Stimulated activated naive CD8-positive, alpha-beta T cell treated with anti-CD3 and anti-CD28 coated beads, Interleukin-15, amount 100 ng/mL, for 72 hours (primary cell): ENCODE results near the gene HDDC2.

Experiments used
- ATAC-seq: fragments of 150-1000 bp; cut with Tn5 transposase; 2 replicates; pipeline ENCODE4 v1.10.0; 2021; ENCODE audit warnings: mild to moderate bottlenecking, moderate library complexity
- DNase-seq, 2 donors: peaks; one replicate each; pipeline ENCODE4 v3.0.0; 2021 to 2022
- H3K27ac Mint-ChIP-seq, 2 donors: one replicate each; pipeline ENCODE4 v1.8.0; 2022; ENCODE audit warnings: mild to moderate bottlenecking in 2 of 2, mixed read lengths in 2 of 2, moderate library complexity in 2 of 2
- H3K27me3 Mint-ChIP-seq: one replicate; pipeline ENCODE4 v1.8.0; 2022; ENCODE audit warnings: mixed read lengths
- H3K4me1 Mint-ChIP-seq: one replicate; pipeline ENCODE4 v1.8.0; 2022; ENCODE audit warnings: mild to moderate bottlenecking, mixed read lengths
- H3K4me3 Mint-ChIP-seq, 2 donors: one replicate each; pipeline ENCODE4 v1.8.0; 2022; ENCODE audit warnings: mild to moderate bottlenecking in 2 of 2, mixed read lengths in 2 of 2, moderate library complexity in 1 of 2
- H3K9me3 Mint-ChIP-seq, 2 donors: one replicate each; pipeline ENCODE4 v1.8.0; 2022; ENCODE audit warnings: mixed read lengths in 2 of 2

Gene HDDC2, protein sequence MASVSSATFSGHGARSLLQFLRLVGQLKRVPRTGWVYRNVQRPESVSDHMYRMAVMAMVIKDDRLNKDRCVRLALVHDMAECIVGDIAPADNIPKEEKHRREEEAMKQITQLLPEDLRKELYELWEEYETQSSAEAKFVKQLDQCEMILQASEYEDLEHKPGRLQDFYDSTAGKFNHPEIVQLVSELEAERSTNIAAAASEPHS

DNA sequence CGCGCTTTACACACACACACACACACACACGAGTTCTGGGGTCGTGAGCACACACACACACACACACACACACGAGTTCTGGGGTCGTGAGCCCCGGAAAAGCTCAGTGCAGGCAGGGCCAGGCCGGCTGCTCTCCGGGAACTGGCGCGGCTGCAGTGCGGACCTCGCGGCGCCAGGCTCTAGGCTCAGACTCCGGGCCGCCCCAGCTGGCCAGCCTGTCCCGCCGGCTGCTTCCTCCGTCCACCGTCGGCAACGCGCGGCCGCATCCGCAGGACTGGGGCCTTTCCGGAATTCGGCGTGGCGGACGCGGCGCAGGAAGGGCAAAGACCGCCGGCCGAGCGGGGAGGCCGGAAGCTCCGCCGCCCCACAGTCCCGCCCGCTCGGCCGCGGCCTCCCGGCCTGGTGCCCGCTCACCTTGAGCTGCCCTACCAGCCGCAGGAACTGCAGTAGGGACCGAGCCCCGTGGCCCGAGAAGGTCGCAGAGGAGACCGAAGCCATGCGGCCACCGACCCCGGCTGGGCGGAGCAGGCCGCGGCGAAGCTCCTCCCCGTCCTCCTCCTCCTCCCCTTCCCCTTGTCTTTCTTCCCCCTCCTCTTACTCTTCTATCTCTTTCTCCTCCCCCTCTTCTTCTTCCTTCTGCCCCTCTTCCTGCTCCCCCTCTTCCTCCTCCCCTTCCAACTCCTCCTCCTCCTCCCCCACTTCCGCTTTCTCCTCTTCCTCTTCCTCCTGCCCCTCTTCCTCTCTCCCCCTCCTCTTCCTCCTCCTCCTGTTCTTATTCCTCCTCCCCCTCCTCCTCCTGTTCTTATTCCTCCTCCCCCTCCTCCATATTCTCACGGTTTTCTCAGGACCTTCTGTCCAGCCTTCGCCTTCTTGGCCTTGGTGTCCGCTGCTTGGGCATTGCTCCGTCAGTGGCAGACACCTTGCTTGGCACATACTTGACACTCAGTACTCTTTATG is at the start of gene HDDC2:
TSS of gene HDDC2 (minus strand) at position 533 of the 957 bp plus-strand sequence. CDS start at position 498, 35 bp downstream.
- Mint-ChIP-seq H3K27me3 (no peaks in the 10 kb centered on the region), H3K9me3 (peaks cover 0 to 17% of the 10 kb centered on the region in 2 donors), H3K27ac (peak within 1 kb of the TSS; percentile 96 to 98), H3K4me3 (peak within 1 kb of the TSS; percentile 77 to 89), H3K4me1 (peaks cover 54% of the 10 kb centered on the region)
- peak; percentile 80 for ATAC-seq
- DNase-seq: peak; percentile 51 to 61

DNA sequence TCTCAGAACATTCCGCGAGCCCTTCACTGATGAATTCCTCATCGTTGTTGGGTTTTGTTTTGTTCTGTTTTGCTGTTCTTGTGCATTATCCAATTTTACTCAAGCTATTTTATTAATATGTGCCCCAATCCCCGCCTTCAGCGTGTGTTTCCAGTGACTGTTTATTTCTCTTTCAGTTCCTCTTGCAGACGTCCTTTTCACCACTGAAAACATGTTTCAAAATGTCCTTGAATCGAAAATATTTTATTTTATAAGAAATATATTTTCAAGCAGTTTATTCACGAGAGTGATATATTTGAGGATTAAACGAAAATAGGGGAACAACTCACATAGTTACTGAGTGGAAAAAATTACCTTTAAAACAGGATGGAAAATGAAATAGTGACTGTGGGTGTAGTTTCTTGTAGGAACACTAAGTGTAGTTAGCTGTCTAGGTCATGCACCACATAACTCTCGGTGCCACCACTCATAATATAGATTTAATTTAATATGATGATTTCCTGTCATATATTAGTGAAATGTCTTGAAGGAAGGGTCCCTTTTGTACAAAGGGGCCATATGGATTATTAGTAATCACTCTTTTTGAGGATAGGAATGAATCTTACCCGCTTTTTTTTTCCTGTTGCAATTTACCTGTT is 45.3 kb upstream of the HDDC2 start:
- H3K9me3 Mint-ChIP-seq: no peaks in the 10 kb centered on the region
- H3K4me3 Mint-ChIP-seq: no peak overlapping the region
- ATAC-seq: no peak
- DNase-seq: no peak
- H3K4me1 Mint-ChIP-seq: no peaks in the 10 kb centered on the region
- no peak overlapping the region for H3K27ac Mint-ChIP-seq
- H3K27me3 Mint-ChIP-seq: no peaks in the 10 kb centered on the region

DNA sequence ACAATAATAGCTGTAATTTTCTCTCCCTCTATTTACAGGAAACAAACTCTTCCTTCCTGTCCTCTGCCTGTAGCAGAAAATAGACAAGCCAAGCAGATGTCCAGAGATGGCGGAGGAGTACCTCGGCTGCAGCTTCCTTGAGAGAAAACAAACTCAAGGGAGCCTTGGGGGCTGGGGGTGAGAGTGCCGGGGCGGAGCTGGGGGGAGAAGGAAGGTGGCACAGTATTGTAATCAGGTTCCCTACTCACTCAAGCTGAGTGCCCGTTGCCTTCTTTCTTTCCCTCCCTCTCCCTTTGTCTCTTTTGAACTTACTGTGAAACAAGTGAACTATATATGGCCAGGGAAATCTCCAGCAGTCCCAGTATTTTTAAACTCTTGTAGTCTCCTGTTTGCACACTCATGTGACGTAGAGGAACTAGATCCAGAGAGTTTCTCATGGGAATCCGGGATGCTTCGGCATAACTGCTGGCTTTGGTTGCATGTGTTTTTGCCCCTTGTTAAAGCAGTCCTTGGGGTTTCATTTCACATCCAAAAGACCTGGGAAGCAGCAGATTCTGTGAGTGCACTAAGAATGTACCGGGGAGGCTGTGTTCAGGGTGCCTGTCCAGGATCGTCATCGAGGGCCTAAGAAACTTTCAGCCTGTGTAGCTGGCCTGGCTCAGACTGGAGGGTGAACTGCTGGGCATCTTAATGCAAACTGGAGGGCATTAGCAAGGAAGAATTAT is 44.6 kb upstream of the HDDC2 start:
- no peaks in the 10 kb centered on the region for H3K9me3 Mint-ChIP-seq
- peak; percentile 18 for ATAC-seq
- H3K27ac Mint-ChIP-seq: no peak overlapping the region
- H3K4me3 Mint-ChIP-seq: peak overlapping the region in 1 of 2 donors; percentile 26
- no peak for DNase-seq
- H3K4me1 Mint-ChIP-seq: no peaks in the 10 kb centered on the region
- no peaks in the 10 kb centered on the region for H3K27me3 Mint-ChIP-seq

DNA sequence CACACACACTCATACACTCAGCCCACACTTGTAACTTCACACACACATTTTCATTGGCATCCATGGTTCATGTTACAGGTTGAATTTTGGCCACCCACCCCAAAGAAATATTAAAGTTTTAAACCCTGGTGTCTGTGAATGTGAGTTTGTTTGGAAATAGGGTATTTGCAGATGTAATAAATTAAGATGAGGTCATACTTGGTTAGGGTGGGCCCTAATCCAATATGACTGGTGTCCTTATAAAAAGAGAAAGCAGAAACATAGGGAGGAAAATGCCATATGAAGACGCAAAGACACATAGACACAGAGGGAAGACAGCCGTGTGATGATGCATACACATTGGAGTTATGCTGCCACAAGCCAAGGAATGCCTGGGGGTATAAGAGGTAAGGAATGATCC is 39.7 kb upstream of the HDDC2 start:
- DNase-seq (no peak), ATAC-seq (no peak)
- no peaks in the 10 kb centered on the region for H3K9me3 Mint-ChIP-seq
- no peaks in the 10 kb centered on the region for H3K4me1 Mint-ChIP-seq
- H3K27me3 Mint-ChIP-seq: no peaks in the 10 kb centered on the region
- no peak overlapping the region for H3K4me3 Mint-ChIP-seq
- no peak overlapping the region for H3K27ac Mint-ChIP-seq

DNA sequence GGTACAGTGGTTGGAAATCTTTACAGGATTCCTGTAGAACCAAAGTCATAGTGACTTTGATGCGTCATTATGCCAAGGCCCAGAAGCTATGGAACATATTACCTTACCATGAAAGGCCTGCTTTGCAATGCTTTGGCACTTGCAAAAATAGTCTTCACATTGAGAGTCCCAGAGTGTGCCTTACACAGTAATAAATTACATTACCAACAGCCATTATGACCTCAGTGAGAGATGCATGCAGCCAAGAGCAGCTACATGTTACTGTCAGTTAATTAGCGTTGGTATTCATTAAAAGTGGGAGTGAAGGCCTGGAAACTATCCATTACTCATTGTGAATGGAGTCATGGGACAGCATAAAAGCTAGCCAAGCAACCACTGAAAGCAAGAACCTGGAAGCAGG is 39.2 kb upstream of the HDDC2 start:
- peaks cover 2% of the 10 kb centered on the region for H3K27me3 Mint-ChIP-seq
- H3K4me1 Mint-ChIP-seq: no peaks in the 10 kb centered on the region
- no peak overlapping the region for H3K4me3 Mint-ChIP-seq
- DNase-seq (no peak), ATAC-seq (no peak)
- H3K27ac Mint-ChIP-seq: no peak overlapping the region
- no peaks in the 10 kb centered on the region for H3K9me3 Mint-ChIP-seq

DNA sequence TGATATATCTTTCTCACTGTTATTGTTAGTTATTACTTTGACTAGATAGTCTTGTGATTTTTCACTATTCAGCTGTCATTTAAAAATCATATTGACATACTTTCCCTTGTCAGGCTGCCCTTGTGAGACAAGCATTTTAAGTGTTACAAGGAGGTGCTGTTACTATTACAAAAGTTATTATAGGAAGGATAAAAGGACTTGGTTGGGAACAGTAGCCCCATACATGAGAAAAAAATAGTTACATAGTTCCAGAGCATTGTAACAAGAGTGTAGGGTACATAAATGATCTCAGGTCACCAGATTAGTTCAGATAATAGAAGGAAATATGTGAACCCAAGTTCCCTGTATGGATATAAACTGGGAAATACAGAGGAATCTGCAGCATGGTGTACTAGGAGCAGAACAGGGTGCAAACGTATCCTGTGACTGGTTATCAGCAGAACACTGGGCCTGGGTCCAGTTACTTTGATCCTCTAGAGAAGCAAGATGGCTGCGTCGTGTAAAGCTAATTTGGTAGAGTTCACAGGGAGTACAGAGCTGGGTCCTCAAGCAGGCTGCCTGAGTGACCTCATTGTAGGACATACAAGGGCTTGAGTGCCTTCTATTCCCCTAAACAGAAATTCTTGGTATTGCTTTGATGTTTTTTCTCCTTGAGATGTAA is 38.5 kb upstream of the HDDC2 start:
- H3K9me3 Mint-ChIP-seq: no peaks in the 10 kb centered on the region
- ATAC-seq: no peak
- H3K27ac Mint-ChIP-seq: no peak overlapping the region
- no peak overlapping the region for H3K4me3 Mint-ChIP-seq
- DNase-seq: no peak
- peaks cover 9% of the 10 kb centered on the region for H3K27me3 Mint-ChIP-seq
- H3K4me1 Mint-ChIP-seq: no peaks in the 10 kb centered on the region

DNA sequence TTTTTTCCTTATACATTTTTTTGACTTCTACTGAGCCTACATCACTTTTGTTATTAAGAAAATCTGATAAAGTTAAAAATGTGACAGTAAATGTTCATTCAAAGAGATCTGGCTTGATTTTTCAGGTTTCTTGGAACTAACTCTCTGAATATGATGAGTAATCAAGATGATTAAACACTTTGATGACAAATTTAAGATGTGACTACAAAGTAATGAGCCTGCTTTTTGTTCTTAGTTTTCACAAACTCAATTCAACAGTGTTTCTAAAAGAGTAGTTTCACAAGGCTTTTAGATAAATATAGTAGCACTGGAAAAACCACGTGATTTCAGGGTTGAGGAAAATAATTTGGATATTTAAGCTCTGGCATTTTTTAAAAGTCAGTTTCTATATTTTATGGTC is 37.9 kb upstream of the HDDC2 start:
- Mint-ChIP-seq H3K4me3 (no peak overlapping the region), H3K9me3 (no peaks in the 10 kb centered on the region), H3K4me1 (no peaks in the 10 kb centered on the region), H3K27ac (no peak overlapping the region), H3K27me3 (peaks cover 10% of the 10 kb centered on the region)
- ATAC-seq: no peak
- no peak for DNase-seq

DNA sequence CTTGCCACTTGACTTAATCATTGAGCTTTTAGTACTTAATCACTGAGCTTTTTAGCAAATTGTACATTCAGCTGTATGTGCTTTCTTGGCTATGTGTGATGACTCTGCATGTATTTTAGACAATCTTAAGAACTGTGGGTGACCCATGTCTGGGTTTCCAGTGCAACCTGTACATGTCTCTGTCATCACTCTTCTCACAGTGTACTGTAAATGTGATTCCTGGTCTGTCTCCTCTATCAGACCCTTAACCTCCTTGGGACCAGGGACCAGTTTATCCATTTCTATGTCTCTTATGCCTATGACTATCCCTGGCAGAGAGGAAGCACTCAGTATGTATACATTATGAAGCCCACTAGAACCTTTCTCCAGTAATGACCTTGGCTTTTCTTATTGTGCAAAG is 36.6 kb upstream of the HDDC2 start:
- Mint-ChIP-seq H3K27me3 (peaks cover 10% of the 10 kb centered on the region), H3K9me3 (no peaks in the 10 kb centered on the region), H3K4me3 (no peak overlapping the region), H3K4me1 (no peaks in the 10 kb centered on the region), H3K27ac (no peak overlapping the region)
- DNase-seq (no peak), ATAC-seq (no peak)

DNA sequence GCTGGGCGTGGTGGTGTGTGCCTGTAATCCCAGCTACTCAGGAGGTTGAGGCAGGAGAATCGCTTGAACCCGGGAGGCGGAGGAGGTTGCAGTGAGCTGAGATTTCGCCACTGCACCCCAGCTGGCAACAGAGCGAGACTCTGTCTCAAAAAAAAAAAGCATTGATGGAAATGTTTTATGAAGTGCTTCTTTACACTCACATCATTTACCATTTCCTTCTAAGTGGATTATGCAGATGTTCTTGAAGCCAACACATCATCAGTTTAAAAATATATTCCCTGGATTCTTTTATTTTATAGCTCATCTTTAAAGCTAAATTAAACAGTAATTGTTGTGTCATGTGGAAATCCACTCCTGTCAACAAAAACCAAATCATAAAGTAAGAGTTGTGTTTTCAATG is 35.9 kb upstream of the HDDC2 start:
- H3K4me1 Mint-ChIP-seq: no peaks in the 10 kb centered on the region
- H3K9me3 Mint-ChIP-seq: no peaks in the 10 kb centered on the region

DNA sequence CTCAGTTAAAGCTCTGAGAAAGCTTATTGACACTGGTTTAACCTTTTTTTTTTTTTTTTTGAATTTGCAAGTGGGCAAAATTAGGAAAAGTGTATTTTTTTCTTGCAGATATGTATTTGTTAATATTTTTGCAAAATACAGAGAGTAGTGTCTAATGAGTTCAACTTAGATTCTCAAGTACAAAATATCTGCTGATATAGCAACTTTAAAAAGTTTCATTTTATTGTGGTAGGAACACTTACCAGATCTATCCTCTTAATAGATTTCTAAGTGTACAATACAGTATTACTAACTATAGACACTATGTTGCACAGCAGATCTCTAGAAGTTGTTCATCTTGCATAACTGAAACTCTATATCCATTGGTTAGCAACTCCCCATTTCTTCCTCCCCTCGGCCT is 30.9 kb upstream of the HDDC2 start:
- no peak overlapping the region for H3K27ac Mint-ChIP-seq
- DNase-seq: no peak
- no peak for ATAC-seq
- no peaks in the 10 kb centered on the region for H3K4me1 Mint-ChIP-seq
- no peak overlapping the region for H3K4me3 Mint-ChIP-seq
- H3K27me3 Mint-ChIP-seq: peaks cover 28% of the 10 kb centered on the region
- H3K9me3 Mint-ChIP-seq: no peaks in the 10 kb centered on the region

More for the DNA sequence above, 35.9 kb upstream of the HDDC2 start:
- no peak for ATAC-seq
- DNase-seq: no peak
- no peak overlapping the region for H3K4me3 Mint-ChIP-seq
- no peak overlapping the region for H3K27ac Mint-ChIP-seq
- H3K27me3 Mint-ChIP-seq: peaks cover 10% of the 10 kb centered on the region

DNA sequence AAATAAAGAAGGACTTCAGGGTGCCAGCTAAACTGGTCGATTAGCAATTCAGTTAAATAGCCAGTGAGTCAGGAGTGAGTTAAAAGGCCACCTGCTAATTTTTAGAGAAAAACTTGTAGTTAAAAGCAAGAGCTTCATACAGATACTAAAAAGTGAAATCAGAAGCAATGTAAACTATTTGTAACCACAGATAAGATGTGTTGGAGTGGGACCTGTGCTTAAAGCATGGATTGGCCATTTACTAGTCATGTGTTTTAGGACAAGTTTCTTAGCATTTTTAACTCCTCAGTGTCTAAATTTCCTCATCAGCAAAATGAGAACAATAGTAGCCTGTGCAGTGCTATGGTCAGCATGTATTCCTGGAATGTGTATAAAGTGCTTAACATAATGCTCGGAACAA is 23.8 kb upstream of the HDDC2 start:
- H3K4me3 Mint-ChIP-seq: no peak overlapping the region

DNA sequence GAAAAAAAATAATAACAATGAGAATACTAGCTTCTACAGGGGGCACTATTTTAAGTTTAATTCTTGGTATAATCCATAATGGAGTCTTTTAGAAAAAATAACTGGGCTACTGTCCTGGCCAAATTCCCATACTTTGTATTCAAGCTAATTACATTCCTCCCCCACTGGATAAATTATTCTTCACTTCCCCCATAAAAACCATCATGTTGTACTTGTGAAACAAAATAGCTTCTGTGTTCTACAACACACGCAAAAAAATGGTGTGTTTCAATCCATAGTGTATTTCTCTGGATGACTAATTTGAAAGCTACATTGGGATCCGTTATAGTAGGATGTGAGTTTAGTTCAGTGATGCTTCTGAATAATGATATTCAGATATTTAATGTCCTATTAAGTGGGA is 21.6 kb upstream of the HDDC2 start:
- no peaks in the 10 kb centered on the region for H3K27me3 Mint-ChIP-seq
- no peaks in the 10 kb centered on the region for H3K9me3 Mint-ChIP-seq
- no peak overlapping the region for H3K27ac Mint-ChIP-seq
- H3K4me3 Mint-ChIP-seq: no peak overlapping the region
- no peaks in the 10 kb centered on the region for H3K4me1 Mint-ChIP-seq
- DNase-seq: no peak
- no peak for ATAC-seq

More for the DNA sequence above, 23.8 kb upstream of the HDDC2 start:
- peaks cover 5% of the 10 kb centered on the region for H3K27me3 Mint-ChIP-seq
- DNase-seq (no peak), ATAC-seq (no peak)
- H3K9me3 Mint-ChIP-seq: no peaks in the 10 kb centered on the region
- H3K4me1 Mint-ChIP-seq: no peaks in the 10 kb centered on the region
- H3K27ac Mint-ChIP-seq: no peak overlapping the region

DNA sequence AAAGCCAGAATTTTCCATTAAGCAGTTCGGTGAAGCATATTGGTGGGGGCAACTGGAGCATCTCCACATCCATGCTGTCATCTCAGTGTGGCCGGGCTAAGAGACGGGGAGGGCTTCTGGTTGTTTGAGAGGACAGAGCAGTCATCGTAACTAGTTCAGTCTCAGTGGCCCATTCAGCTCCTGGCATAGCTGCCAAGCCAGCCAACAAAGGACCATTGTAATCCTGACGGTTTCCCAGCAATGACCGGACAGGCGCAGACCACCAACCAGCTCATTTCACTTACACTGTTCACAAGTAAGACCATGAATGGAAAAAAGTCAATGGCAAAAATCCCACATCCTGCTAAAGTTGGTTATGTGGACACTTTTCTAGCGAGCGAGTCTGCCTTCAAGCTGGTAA is 14.9 kb upstream of the HDDC2 start:
- Mint-ChIP-seq H3K4me1 (no peaks in the 10 kb centered on the region), H3K27ac (no peak overlapping the region), H3K4me3 (no peak overlapping the region), H3K27me3 (no peaks in the 10 kb centered on the region), H3K9me3 (no peaks in the 10 kb centered on the region)
- DNase-seq: no peak
- ATAC-seq: no peak

DNA sequence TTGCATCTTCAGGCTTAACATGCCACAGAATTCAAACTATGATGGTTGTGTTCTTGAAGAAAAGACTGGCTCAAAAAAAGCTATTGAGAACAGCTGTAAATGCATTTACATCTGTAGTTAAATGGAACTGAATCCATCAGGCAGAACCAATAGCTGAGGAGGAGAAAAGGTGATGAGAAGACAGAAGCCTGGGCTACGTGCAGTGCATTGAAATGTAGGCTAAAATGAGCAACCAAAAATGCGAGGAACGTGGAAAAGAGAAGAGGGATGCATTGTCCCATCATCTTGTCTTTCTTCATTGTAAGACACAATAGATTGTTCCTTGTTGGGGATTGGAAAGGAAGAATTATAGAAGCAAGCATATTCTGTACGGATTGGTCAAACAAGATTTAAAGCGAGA is 13.8 kb upstream of the HDDC2 start:
- H3K27me3 Mint-ChIP-seq: no peaks in the 10 kb centered on the region
- H3K4me3 Mint-ChIP-seq: no peak overlapping the region
- H3K9me3 Mint-ChIP-seq: no peaks in the 10 kb centered on the region
- H3K27ac Mint-ChIP-seq: no peak overlapping the region
- DNase-seq (no peak), ATAC-seq (no peak)
- H3K4me1 Mint-ChIP-seq: no peaks in the 10 kb centered on the region

DNA sequence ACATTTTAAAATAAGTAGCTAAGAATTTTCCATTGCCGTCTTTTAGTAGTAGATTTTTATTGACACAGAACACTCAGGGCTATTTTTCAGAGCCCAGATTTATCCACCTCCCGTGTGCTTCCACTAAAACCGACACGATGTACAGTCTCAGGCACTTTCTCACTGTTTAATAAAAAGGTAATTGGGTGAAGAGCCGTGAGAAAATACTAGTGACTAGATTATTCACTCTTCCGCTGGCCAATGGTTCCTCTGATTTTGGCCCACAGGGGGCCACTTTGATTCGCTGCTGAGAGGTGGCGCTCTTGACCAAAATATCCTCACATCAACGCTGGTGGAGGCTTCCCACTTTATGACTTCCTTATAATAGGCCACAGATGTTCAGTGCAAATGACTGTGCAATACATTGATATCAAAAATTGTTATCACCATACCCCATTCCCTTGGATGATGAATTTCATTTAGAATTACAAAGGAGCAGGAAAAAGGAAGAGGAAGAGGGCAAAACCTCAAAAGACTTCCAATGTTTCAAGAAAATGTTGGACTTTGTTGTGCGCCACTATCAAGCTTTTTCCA is 12.3 kb upstream of the HDDC2 start:
- no peaks in the 10 kb centered on the region for H3K9me3 Mint-ChIP-seq
- ATAC-seq (peak; percentile 82), DNase-seq (peak; percentile 27 to 41)
- no peaks in the 10 kb centered on the region for H3K4me1 Mint-ChIP-seq
- H3K27me3 Mint-ChIP-seq: no peaks in the 10 kb centered on the region
- no peak overlapping the region for H3K4me3 Mint-ChIP-seq
- no peak overlapping the region for H3K27ac Mint-ChIP-seq
